HCT116 (cell line): ENCODE data around the gene COPS6. TPM values are rescaled to one million over a fixed set of nuclear protein-coding genes. Genes with fewer than 3 reads are reported as not detected.

Source experiments
- ATAC-seq: fragments of 200-7000 bp; cut with Tn5 transposase; 2 replicates; pipeline ENCODE4 v1.9.1; 2020; ENCODE audit warnings: mild to moderate bottlenecking, moderate library complexity
- BruUV-seq: library from RNA; stranded (reverse); fragments of 400-500 nt; replicated peaks from 2 replicates; lab custom pipeline; 2021; lab: Mats Ljungman, UMichigan
- CTCF ChIA-PET: fragments of 300-600 bp; sonication (Branson Sonifier 250); formaldehyde crosslinking; loops from one replicate; lab custom pipeline; 2021; ENCODE audit warnings: antibody characterized with exemption; lab: Charles Lee
- POLR2A ChIA-PET: fragments of 300-600, 350-600 bp; sonication (Branson Sonifier 250); formaldehyde crosslinking; loops from one replicate; lab custom pipeline; 2021; ENCODE audit warnings: antibody characterized with exemption; lab: Charles Lee
- RAD21 ChIA-PET, 2 experiments: fragments of 300-600 bp; sonication (Branson Sonifier 250); formaldehyde crosslinking; loops; one replicate each; lab custom pipeline; 2023; ENCODE audit warnings: low total read pairs in 2 of 2; ENCODE audit not compliant: uncharacterized antibody in 2 of 2, unreplicated experiment in 2 of 2, low non-redundant PET in 1 of 2; lab: Charles Lee
- DNase-seq: peaks from one replicate; pipeline ENCODE4 v3.0.0-alpha.2; 2010; ENCODE audit warnings: low read depth, low spot score
- H2AFZ ChIP-seq: fragments of 200-600 bp; shearing (Covaris generic), sonication (generic); 2 replicates; pipeline ENCODE4 v1.6.1; 2017; ENCODE audit warnings: low read depth, mixed run types, mixed read lengths, antibody characterized with exemption, low read length; ENCODE audit not compliant: poor library complexity, severe bottlenecking
- H3K27ac ChIP-seq: 2 replicates; pipeline ENCODE4 v1.5.1; 2012; ENCODE audit warnings: low read depth, low read length
- H3K27me3 ChIP-seq: fragments of 200-600 bp; sonication (generic); 2 replicates; pipeline ENCODE4 v1.6.1; 2016; ENCODE audit warnings: mixed run types, low read length, mixed read lengths; ENCODE audit not compliant: insufficient read depth
- H3K36me3 ChIP-seq, 2 experiments: fragments of 200-500 bp in 1 of 2; fragments of 200-600 bp in 1 of 2; sonication (Bioruptor generic) in 1 of 2; sonication (generic) in 1 of 2; 2 replicates each; pipeline versions ENCODE4 v1.5.1 to v1.6.1; 2014 to 2016; ENCODE audit warnings: low read length in 2 of 2, inconsistent platforms in 1 of 2, mixed read lengths in 1 of 2, mixed run types in 1 of 2; ENCODE audit not compliant: insufficient read depth in 2 of 2, control insufficient read depth in 1 of 2
- H3K4me1 ChIP-seq, 2 experiments: fragments of 200-600 bp in 1 of 2; sonication (generic) in 1 of 2; 2 replicates each; pipeline versions ENCODE4 v1.5.1 to v1.6.1; 2012 to 2017; ENCODE audit warnings: low read length in 2 of 2, inconsistent platforms in 1 of 2, mild to moderate bottlenecking in 1 of 2, mixed read lengths in 1 of 2, mixed run types in 1 of 2, moderate library complexity in 1 of 2; ENCODE audit not compliant: insufficient read depth in 2 of 2, control insufficient read depth in 1 of 2
- H3K4me2 ChIP-seq: fragments of 200-600 bp; sonication (generic); 2 replicates; pipeline ENCODE4 v1.6.1; 2017; ENCODE audit warnings: mixed run types, low read length, mixed read lengths
- H3K4me3 ChIP-seq, 2 experiments: fragments of 200-600 bp in 1 of 2; sonication (generic) in 1 of 2; replicated peaks in 1 of 2; 2 replicates each; pipeline ENCODE4 v1.5.1; 2011 to 2016; ENCODE audit warnings: low read length in 2 of 2, control low read depth in 1 of 2, low read depth in 1 of 2, mild to moderate bottlenecking in 1 of 2, mixed read lengths in 1 of 2, mixed run types in 1 of 2
- H3K79me2 ChIP-seq: fragments of 200-600 bp; sonication (generic); 2 replicates; pipeline ENCODE4 v1.6.1; 2017; ENCODE audit warnings: mild to moderate bottlenecking, mixed run types, low read length, moderate library complexity, mixed read lengths; ENCODE audit not compliant: insufficient read depth
- H3K9ac ChIP-seq: fragments of 200-600 bp; sonication (generic); 2 replicates; pipeline ENCODE4 v1.6.1; 2016; ENCODE audit warnings: low read length, mixed read lengths
- H3K9me2 ChIP-seq: fragments of 200-600 bp; sonication (generic), shearing (Covaris generic); 2 replicates; pipeline ENCODE4 v1.6.1; 2017; ENCODE audit warnings: mixed run types, mild to moderate bottlenecking, moderate library complexity; ENCODE audit not compliant: insufficient read depth
- H3K9me3 ChIP-seq, 2 experiments: fragments of 200-500 bp in 1 of 2; fragments of 200-600 bp in 1 of 2; sonication (Bioruptor generic) in 1 of 2; sonication (generic) in 1 of 2; 2 replicates each; pipeline ENCODE4 v1.6.1; 2014 to 2017; ENCODE audit warnings: low read length in 2 of 2, mixed read lengths in 2 of 2, inconsistent platforms in 1 of 2, low read depth in 1 of 2, mild to moderate bottlenecking in 1 of 2, mixed run types in 1 of 2, moderate library complexity in 1 of 2; ENCODE audit not compliant: control insufficient read depth in 1 of 2, insufficient read depth in 1 of 2
- H4K20me1 ChIP-seq: fragments of 200-600 bp; sonication (generic), shearing (Covaris generic); 2 replicates; pipeline ENCODE4 v1.6.1; 2017; ENCODE audit warnings: mixed run types, mild to moderate bottlenecking, moderate library complexity; ENCODE audit not compliant: insufficient read depth
- CBX3 ChIP-seq: IDR thresholded peaks from 2 replicates; pipeline ENCODE4 v1.6.1; 2012; ENCODE audit warnings: low read depth
- EGR1 ChIP-seq: IDR thresholded peaks from 2 replicates; pipeline ENCODE4 v1.6.1; 2012; ENCODE audit warnings: low read depth
- EZH2 ChIP-seq: fragments of 200-600 bp; sonication (generic); IDR thresholded peaks from 2 replicates; pipeline ENCODE4 v1.6.1; 2017; ENCODE audit warnings: antibody characterized with exemption, mixed run types
- EZH2phosphoT487 ChIP-seq: fragments of 200-600 bp; IDR thresholded peaks from 2 replicates; pipeline ENCODE4 v1.6.1; 2018; ENCODE audit warnings: antibody characterized with exemption, borderline replicate concordance
- FOSL1 ChIP-seq: IDR thresholded peaks from 2 replicates; pipeline ENCODE4 v1.6.1; 2012; ENCODE audit warnings: low read depth
- JUND ChIP-seq: IDR thresholded peaks from 2 replicates; pipeline ENCODE4 v1.6.1; 2012
- POLR2A ChIP-seq: IDR thresholded peaks from 2 replicates; pipeline ENCODE4 v1.7.0; 2011; ENCODE audit warnings: borderline replicate concordance; ENCODE audit not compliant: insufficient read depth, insufficient read length; ENCODE audit errors: extremely low read depth
- POLR2AphosphoS5 ChIP-seq: IDR thresholded peaks from 2 replicates; pipeline ENCODE4 v1.6.1; 2011; ENCODE audit warnings: mild to moderate bottlenecking, low read depth, low read length, moderate library complexity
- RAD21 ChIP-seq: IDR thresholded peaks from 2 replicates; pipeline ENCODE4 v1.6.1; 2012; ENCODE audit warnings: low read depth, mild to moderate bottlenecking
- SP1 ChIP-seq: IDR thresholded peaks from 2 replicates; pipeline ENCODE4 v1.6.1; 2012; ENCODE audit warnings: low read depth
- YY1 ChIP-seq: IDR thresholded peaks from 2 replicates; pipeline ENCODE4 v1.6.1; 2011; ENCODE audit warnings: low read length, low read depth, moderate library complexity, mild to moderate bottlenecking; ENCODE audit not compliant: insufficient replicate concordance; ENCODE audit errors: extremely low read depth
- ZFX ChIP-seq: fragments of 450-650 bp; IDR thresholded peaks from 2 replicates; pipeline ENCODE4 v1.6.1; 2017
- ZNF274 ChIP-seq: fragments of 200-500 bp; sonication (Bioruptor generic); IDR thresholded peaks from 2 replicates; pipeline ENCODE4 v1.6.1; 2014; ENCODE audit warnings: mild to moderate bottlenecking, low read depth, low read length, inconsistent platforms
- intact Hi-C: fragments of 100-400 bp; cut with micrococcal nuclease; formaldehyde crosslinking; loops from 2 replicates; pipeline ENCODE4 v1.10.0; 2022
- total RNA-seq: library from RNA; stranded (reverse); gene quantifications from one replicate; pipeline ENCODE4 v1.2.1, GENCODE V29; 2021; ENCODE audit not compliant: unreplicated experiment
- TF ChIP-seq, protein P1 (sequence below): IDR thresholded peaks from 2 replicates; pipeline ENCODE4 v1.6.1; 2012
- TF ChIP-seq, protein P2 (sequence below): IDR thresholded peaks from 2 replicates; pipeline ENCODE4 v1.6.1; 2012; ENCODE audit warnings: low read depth

COPS6 gene
- total RNA-seq, 1 experiment from 2014 or later: 126 TPM

DNA sequence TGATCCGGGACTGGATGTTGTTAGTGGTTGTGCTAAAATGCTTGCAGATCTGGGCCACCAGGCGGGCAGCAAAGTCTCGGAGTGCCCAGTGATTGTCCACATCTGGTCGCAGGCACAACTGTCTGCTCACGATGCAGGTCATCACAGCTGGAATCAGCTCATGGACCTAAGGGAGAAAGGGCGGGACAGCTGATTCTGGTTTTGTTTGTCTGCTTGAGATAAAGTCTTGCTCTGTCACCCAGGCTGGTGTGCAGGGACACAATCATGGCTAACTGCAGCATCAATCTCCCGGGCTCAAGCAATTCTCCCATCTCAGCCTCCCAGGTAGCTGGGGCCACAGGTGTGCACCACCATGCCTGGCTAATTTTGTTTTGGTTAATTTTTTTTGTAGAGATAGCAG, 22.4 kb downstream of the COPS6 start:
- Histone ChIP-seq H3K4me3 (no peak overlapping the region), H3K36me3 (peaks cover 3 to 23% of the 10 kb centered on the region in 2 experiments; a peak in 3 of 4 replicates), H3K9me3 (no peaks in the 10 kb centered on the region), H3K4me1 (no peaks in the 10 kb centered on the region), H3K9ac (no peak overlapping the region), H3K9me2 (no peaks in the 10 kb centered on the region), H3K27ac (no peak overlapping the region), H3K27me3 (no peaks in the 10 kb centered on the region), H3K4me2 (no peak overlapping the region), H4K20me1 (no peaks in the 10 kb centered on the region), H3K79me2 (no peaks in the 10 kb centered on the region), H2AFZ (no peak overlapping the region)
- TF ChIP-seq POLR2A: no peak
- TF ChIP-seq ZNF274: no peak
- TF ChIP-seq EZH2: no peak
- TF ChIP-seq SP1: no peak
- POLR2A ChIA-PET: no interaction called here
- RAD21 ChIA-PET: no interaction called here
- ATAC-seq: no peak
- CTCF ChIA-PET: no interaction called here
- BruUV-seq: no TSS peak
- no peak for DNase-seq
- intact Hi-C loops: no loop called here

DNA sequence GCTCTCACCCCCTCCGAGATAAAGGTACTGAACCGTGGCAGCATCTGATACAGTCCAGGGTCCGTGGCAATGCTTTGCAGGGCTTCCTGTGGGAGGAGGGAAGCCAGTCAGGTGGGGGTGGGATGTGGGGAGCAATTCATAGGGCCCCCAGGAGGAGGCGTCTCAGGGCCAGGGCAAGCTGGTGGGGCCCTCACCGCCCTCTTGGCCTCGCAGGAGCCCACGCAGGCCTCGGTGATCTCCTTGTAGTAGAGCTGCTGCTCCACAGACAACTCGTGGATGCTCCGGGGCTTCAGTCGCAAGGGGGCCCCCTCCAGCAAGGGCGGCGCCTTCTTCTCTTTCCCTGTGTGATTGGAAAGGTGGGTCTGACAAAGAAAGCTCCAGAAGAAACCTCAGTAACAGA, 23.1 kb downstream of the COPS6 start:
- Histone ChIP-seq H3K9me3 (no peaks in the 10 kb centered on the region), H3K36me3 (peaks cover 3 to 18% of the 10 kb centered on the region in 2 experiments; a peak in 3 of 4 replicates), H2AFZ (no peak overlapping the region), H3K79me2 (no peaks in the 10 kb centered on the region), H3K4me1 (no peaks in the 10 kb centered on the region), H3K4me2 (no peak overlapping the region), H3K9me2 (no peaks in the 10 kb centered on the region), H3K27me3 (no peaks in the 10 kb centered on the region), H3K9ac (no peak overlapping the region), H3K4me3 (no peak overlapping the region), H3K27ac (no peak overlapping the region), H4K20me1 (no peaks in the 10 kb centered on the region)
- DNase-seq: no peak
- intact Hi-C loops: no loop called here
- TF ChIP-seq SP1 (no peak), POLR2AphosphoS5 (no peak), CBX3 (no peak), FOSL1 (no peak), POLR2A (no peak), RAD21 (no peak), EZH2phosphoT487 (no peak), JUND (no peak), ZFX (no peak), ZNF274 (no peak), EZH2 (no peak), YY1 (no peak), EGR1 (no peak)
- TF ChIP-seq, protein P1, sequence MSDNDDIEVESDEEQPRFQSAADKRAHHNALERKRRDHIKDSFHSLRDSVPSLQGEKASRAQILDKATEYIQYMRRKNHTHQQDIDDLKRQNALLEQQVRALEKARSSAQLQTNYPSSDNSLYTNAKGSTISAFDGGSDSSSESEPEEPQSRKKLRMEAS: no peak
- TF ChIP-seq, protein P2, sequence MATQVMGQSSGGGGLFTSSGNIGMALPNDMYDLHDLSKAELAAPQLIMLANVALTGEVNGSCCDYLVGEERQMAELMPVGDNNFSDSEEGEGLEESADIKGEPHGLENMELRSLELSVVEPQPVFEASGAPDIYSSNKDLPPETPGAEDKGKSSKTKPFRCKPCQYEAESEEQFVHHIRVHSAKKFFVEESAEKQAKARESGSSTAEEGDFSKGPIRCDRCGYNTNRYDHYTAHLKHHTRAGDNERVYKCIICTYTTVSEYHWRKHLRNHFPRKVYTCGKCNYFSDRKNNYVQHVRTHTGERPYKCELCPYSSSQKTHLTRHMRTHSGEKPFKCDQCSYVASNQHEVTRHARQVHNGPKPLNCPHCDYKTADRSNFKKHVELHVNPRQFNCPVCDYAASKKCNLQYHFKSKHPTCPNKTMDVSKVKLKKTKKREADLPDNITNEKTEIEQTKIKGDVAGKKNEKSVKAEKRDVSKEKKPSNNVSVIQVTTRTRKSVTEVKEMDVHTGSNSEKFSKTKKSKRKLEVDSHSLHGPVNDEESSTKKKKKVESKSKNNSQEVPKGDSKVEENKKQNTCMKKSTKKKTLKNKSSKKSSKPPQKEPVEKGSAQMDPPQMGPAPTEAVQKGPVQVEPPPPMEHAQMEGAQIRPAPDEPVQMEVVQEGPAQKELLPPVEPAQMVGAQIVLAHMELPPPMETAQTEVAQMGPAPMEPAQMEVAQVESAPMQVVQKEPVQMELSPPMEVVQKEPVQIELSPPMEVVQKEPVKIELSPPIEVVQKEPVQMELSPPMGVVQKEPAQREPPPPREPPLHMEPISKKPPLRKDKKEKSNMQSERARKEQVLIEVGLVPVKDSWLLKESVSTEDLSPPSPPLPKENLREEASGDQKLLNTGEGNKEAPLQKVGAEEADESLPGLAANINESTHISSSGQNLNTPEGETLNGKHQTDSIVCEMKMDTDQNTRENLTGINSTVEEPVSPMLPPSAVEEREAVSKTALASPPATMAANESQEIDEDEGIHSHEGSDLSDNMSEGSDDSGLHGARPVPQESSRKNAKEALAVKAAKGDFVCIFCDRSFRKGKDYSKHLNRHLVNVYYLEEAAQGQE: no peak
- ChIA-PET CTCF (no interaction called here), POLR2A (no interaction called here), RAD21 (no interaction called here)
- no TSS peak for BruUV-seq
- no peak for ATAC-seq
